ENCODE measurements around the gene TANC1. TPM values are rescaled to one million over a fixed set of nuclear protein-coding genes. Genes with fewer than 3 reads are reported as not detected.

TANC1 gene
- polyA plus RNA-seq, 1 donor from 2014 or later: 0.37 TPM

DNA sequence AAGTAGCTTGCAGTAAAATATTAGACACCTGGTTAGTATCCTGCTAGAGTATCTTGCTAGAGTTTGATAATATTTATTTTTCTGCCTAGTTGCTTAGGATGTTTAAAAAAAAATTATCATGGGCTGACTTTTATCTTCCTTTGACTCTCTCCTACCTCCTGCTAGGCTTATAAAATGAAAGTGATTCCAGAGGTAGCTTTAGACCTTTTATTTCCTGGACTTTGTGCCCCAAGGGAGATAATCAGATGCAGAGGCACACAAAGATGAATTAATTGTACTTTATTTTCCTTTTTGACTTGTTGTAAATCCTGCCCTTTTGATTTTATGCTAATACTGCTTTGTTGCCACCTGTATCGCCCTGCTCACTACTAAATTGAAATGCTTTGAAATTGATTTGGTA, 187.4 kb downstream of the TANC1 start:
- TF ChIP-seq POLR2AphosphoS5 (IDR thresholded peaks at IDR 0.05): no peak
- no peak for TF ChIP-seq SMC3 (conservative IDR thresholded peaks at IDR 0.05; ENCODE audit: poor library complexity)
- no peak for TF ChIP-seq TAF1 (IDR thresholded peaks at IDR 0.05; ENCODE audit: low read depth)
- no peak for TF ChIP-seq EP300 (conservative IDR thresholded peaks at IDR 0.05; ENCODE audit: poor library complexity, severe bottlenecking)
- TF ChIP-seq, protein P1, sequence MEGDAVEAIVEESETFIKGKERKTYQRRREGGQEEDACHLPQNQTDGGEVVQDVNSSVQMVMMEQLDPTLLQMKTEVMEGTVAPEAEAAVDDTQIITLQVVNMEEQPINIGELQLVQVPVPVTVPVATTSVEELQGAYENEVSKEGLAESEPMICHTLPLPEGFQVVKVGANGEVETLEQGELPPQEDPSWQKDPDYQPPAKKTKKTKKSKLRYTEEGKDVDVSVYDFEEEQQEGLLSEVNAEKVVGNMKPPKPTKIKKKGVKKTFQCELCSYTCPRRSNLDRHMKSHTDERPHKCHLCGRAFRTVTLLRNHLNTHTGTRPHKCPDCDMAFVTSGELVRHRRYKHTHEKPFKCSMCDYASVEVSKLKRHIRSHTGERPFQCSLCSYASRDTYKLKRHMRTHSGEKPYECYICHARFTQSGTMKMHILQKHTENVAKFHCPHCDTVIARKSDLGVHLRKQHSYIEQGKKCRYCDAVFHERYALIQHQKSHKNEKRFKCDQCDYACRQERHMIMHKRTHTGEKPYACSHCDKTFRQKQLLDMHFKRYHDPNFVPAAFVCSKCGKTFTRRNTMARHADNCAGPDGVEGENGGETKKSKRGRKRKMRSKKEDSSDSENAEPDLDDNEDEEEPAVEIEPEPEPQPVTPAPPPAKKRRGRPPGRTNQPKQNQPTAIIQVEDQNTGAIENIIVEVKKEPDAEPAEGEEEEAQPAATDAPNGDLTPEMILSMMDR (IDR thresholded peaks at IDR 0.05; ENCODE audit: poor library complexity, severe bottlenecking): no peak
- TF ChIP-seq MXI1 (conservative IDR thresholded peaks at IDR 0.05; ENCODE audit: poor library complexity, severe bottlenecking): no peak
- no peak for TF ChIP-seq RAD21 (conservative IDR thresholded peaks at IDR 0.05)
- Histone ChIP-seq H3K79me2 (replicated peaks; ENCODE audit: insufficient read depth, low read length) (no peaks in the 10 kb centered on the region), H4K20me1 (ENCODE audit: insufficient read depth) (no peaks in the 10 kb centered on the region), H3K27ac (ENCODE audit: low read length) (no peak overlapping the region), H3K27me3 (ENCODE audit: insufficient read depth, low read depth, low read length) (no peaks in the 10 kb centered on the region), H2AFZ (ENCODE audit: low read depth, low read length) (no peak overlapping the region), H3K9me3 (ENCODE audit: low read length) (no peaks in the 10 kb centered on the region), H3K9me2 (ENCODE audit: insufficient read depth, low read length) (no peaks in the 10 kb centered on the region), H3K36me3 (ENCODE audit: insufficient read depth, low read length) (no peaks in the 10 kb centered on the region), H3K4me2 (ENCODE audit: low read length) (no peak overlapping the region), H3K4me3 (ENCODE audit: low read length) (no peak overlapping the region), H3F3A (ENCODE audit: insufficient read depth, low read length, poor library complexity, severe bottlenecking) (no peaks in the 10 kb centered on the region), H3K9ac (ENCODE audit: low read length) (no peak overlapping the region)

DNA sequence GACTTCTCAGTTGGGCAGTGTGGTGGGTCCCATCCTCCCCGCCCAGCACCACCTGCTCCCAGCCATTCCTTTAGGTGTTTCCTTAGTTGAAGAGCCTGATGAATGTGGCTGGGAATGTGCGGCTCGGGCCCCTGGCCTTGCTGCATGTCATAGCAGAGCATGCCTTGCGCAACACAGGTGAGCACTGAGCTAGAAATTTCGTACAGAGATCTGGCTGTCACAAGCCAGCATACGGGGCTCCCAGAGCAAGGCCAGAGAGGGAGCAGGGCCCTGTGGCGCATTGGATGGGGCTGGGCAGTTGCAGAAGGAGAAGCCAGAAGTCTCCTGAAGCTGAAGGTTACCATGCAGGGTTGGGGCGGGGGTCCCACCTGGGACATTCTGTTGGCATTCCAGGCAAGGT, 188.4 kb downstream of the TANC1 start:
- TF ChIP-seq POLR2AphosphoS5 (IDR thresholded peaks at IDR 0.05) (no peak), TAF1 (IDR thresholded peaks at IDR 0.05; ENCODE audit: low read depth) (no peak), SMC3 (conservative IDR thresholded peaks at IDR 0.05; ENCODE audit: poor library complexity) (no peak), MXI1 (conservative IDR thresholded peaks at IDR 0.05; ENCODE audit: poor library complexity, severe bottlenecking) (no peak), EZH2 (IDR thresholded peaks at IDR 0.05; ENCODE audit: borderline replicate concordance, insufficient read depth, low read length, poor library complexity, severe bottlenecking) (no peak), EP300 (conservative IDR thresholded peaks at IDR 0.05; ENCODE audit: poor library complexity, severe bottlenecking) (no peak), RAD21 (conservative IDR thresholded peaks at IDR 0.05) (no peak)
- TF ChIP-seq, protein P2, sequence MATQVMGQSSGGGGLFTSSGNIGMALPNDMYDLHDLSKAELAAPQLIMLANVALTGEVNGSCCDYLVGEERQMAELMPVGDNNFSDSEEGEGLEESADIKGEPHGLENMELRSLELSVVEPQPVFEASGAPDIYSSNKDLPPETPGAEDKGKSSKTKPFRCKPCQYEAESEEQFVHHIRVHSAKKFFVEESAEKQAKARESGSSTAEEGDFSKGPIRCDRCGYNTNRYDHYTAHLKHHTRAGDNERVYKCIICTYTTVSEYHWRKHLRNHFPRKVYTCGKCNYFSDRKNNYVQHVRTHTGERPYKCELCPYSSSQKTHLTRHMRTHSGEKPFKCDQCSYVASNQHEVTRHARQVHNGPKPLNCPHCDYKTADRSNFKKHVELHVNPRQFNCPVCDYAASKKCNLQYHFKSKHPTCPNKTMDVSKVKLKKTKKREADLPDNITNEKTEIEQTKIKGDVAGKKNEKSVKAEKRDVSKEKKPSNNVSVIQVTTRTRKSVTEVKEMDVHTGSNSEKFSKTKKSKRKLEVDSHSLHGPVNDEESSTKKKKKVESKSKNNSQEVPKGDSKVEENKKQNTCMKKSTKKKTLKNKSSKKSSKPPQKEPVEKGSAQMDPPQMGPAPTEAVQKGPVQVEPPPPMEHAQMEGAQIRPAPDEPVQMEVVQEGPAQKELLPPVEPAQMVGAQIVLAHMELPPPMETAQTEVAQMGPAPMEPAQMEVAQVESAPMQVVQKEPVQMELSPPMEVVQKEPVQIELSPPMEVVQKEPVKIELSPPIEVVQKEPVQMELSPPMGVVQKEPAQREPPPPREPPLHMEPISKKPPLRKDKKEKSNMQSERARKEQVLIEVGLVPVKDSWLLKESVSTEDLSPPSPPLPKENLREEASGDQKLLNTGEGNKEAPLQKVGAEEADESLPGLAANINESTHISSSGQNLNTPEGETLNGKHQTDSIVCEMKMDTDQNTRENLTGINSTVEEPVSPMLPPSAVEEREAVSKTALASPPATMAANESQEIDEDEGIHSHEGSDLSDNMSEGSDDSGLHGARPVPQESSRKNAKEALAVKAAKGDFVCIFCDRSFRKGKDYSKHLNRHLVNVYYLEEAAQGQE (IDR thresholded peaks at IDR 0.05; ENCODE audit: borderline replicate concordance): no peak
- TF ChIP-seq, protein P1 (IDR thresholded peaks at IDR 0.05; ENCODE audit: poor library complexity, severe bottlenecking): no peak
- Histone ChIP-seq H3K27ac (ENCODE audit: low read length) (no peak overlapping the region), H3K79me2 (replicated peaks; ENCODE audit: insufficient read depth, low read length) (no peaks in the 10 kb centered on the region), H3K9me2 (ENCODE audit: insufficient read depth, low read length) (no peaks in the 10 kb centered on the region), H4K20me1 (ENCODE audit: insufficient read depth) (no peaks in the 10 kb centered on the region), H3K4me2 (ENCODE audit: low read length) (no peak overlapping the region), H3F3A (ENCODE audit: insufficient read depth, low read length, poor library complexity, severe bottlenecking) (no peaks in the 10 kb centered on the region), H3K9ac (ENCODE audit: low read length) (no peak overlapping the region), H3K4me3 (ENCODE audit: low read length) (no peak overlapping the region), H3K36me3 (ENCODE audit: insufficient read depth, low read length) (no peaks in the 10 kb centered on the region), H2AFZ (ENCODE audit: low read depth, low read length) (no peak overlapping the region), H3K27me3 (ENCODE audit: insufficient read depth, low read depth, low read length) (no peaks in the 10 kb centered on the region), H3K9me3 (ENCODE audit: low read length) (no peaks in the 10 kb centered on the region)

All from neural cell (in vitro differentiated cells).